ENCODE results near the gene KIF2C. TPM values are rescaled to one million over a fixed set of nuclear protein-coding genes. Genes with fewer than 3 reads are reported as not detected.
"Not testable (repeated sequence)": the region's sequence is repeated elsewhere in the genome, so short reads cannot be mapped to it uniquely, and the experiment has no call there.

Gene KIF2C
- total RNA-seq, 1 donor from 2014 or later: 3.5 TPM

DNA sequence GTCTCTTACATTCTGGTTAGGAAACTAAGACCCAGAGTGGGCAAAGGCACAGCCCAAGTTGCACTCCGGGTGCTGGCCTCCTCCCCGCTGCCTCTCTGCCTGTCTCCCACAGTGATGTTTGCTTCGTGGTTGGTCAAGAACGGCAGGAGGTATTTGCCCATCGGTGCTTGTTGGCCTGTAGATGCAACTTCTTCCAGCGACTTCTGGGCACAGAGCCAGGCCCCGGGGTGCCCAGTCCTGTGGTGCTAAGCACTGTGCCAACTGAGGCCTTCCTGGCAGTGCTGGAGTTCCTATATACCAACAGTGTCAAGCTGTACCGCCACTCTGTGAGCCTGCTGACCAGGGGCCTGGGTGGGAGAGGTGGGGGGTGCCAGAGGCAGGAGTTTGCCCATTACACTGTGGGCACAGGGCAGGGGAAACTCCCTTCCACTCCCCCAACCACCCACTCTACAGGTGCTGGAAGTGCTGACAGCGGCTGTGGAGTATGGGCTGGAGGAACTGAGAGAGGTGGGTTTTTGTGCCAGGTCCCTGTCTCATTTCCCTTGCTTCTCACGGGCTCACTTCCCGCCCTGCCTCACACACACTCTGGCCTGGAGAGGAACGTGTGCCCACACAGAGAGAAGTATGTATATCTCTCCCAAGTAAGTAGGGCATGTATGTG, 70.6 kb downstream of the KIF2C start:
- DNase-seq (ENCODE audit: low spot score): no peak

DNA sequence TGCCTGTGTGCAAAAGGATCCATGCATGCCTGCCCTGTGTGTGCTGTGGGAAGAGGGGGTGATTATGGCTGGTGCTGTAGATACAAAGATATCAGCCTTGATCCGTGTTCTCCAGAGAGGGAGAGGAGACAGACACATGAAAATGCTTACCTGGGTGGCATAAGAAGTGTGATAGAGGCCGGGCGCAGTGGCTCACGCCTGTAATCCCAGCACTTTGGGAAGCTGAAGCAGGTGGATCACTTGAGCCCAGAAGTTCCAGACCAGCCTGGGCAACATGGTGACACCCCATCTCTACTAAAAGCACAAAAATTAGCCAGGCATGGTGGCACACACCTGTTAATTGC, 71.1 kb downstream of the KIF2C start:
- DNase-seq (ENCODE audit: low spot score): not testable (repeated sequence)

DNA sequence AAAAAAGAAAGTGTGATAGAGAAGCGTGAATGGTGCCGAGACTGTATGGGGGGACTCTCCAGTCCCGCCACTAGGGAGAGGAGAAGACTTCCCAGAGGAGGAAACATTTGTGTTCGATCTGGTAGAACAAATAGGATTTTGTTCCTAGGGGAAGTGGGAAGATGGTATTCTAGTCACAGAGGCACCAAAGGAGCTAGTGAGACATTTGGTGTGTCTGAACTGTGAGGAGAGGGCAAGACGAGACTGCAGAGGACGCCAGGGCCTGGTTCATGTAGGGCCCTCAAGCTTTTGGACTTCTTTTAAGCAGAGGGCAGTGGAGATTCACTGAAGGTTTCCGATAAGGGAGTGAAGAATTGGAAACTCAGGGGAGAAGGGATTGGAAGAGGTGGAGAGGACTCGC, 71.6 kb downstream of the KIF2C start:
- no peak for DNase-seq (ENCODE audit: low spot score)

DNA sequence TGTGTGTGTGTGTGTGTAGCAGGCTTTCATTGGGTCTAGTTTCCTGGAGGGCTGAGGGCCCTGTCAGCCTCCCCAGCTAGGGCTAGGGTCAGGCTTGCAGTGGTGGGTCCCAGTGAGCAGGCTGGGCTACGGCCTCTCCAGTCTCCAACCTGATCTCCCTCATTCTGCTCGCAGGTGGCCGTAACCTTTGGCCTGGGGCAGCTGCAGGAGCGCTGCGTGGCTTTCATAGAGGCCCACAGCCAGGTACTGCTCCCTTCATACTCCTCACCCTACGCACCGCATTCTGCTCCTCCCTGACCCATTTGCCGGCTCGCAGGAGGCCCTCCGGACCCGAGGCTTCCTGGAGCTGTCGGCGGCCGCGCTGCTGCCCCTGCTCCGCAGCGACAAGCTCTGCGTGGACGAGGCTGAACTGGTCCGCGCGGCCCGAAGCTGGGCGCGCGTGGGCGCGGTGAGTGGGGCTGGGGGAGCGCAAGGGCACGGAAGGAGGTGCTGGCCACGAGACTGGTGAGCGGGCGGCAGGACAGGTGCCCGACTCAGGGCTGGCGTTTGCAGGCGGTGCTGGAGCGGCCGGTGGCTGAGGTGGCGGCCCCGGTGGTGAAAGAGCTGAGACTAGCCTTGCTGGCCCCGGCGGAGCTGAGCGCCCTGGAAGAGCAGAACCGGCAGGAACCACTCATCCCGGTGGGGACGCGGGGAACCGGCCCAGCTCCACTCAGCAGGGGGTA, 73.3 kb downstream of the KIF2C start:
- no peak for DNase-seq (ENCODE audit: low spot score)

DNA sequence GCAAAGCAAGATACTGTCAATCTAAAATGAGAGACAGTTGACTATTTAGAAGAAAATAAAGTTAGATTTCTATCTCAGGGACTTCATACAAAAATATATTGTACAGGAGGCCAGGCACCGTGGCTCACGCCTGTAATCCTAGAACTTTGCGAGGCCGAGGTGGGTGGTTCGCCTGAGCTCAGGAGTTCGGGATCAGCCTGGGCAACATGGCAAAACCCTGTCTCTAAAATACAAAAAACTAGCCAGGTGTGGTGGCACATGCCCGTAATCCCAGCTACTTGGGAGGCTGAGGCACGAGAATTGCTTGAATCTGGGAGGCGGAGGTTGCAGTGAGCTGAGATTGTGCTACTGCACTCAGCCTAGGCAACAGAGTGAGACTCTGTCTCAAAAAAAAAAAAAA, 76.3 kb downstream of the KIF2C start:
- not testable (repeated sequence) for DNase-seq (ENCODE audit: low spot score)

DNA sequence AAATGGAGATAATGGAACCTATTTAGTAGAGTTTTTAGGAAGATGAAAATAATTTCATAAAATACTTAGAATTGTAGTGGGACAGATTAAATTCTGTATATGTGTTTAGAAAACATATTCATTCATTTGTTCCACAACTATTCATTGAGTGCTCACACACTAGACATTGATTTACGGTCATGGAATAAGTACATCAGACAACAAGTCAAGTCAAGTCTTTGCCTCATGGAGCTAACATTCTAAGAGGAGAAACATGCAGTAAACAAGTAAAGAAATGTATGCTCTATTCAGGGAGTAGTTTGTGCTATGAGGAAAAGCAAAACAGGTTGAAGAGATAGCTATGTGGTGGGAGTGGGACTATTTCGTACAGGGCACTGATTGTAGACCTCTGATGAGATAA, 77.7 kb downstream of the KIF2C start:
- no peak for DNase-seq (ENCODE audit: low spot score)

Other genes with a start within 250 kb of the KIF2C start
- gene TMEM53, start 65.4 kb upstream of the KIF2C start, total RNA-seq: 20.5 TPM
- 3.0 TPM for gene ARMH1, start 65.1 kb upstream of the KIF2C start, total RNA-seq
- not detected for gene RNU5D-1, start 8.7 kb upstream of the KIF2C start, total RNA-seq
- 2,312 TPM for gene RPS8, start 35.7 kb downstream of the KIF2C start, total RNA-seq
- gene BEST4, start 48.3 kb downstream of the KIF2C start, total RNA-seq: 0.36 TPM
- 14.4 TPM for gene PLK3, start 60.5 kb downstream of the KIF2C start, total RNA-seq
- gene DYNLT4, start 67.5 kb downstream of the KIF2C start, total RNA-seq: 0.52 TPM
- 8.7 TPM for gene BTBD19, start 68.7 kb downstream of the KIF2C start, total RNA-seq
- gene PTCH2, start 103.4 kb downstream of the KIF2C start, total RNA-seq: 1.5 TPM
- gene EIF2B3, start 246.8 kb downstream of the KIF2C start, total RNA-seq: 28.6 TPM